ENCODE results near the gene SLC9A6. TPM values are rescaled to one million over a fixed set of nuclear protein-coding genes. Genes with fewer than 3 reads are reported as not detected.

The SLC9A6 gene
- total and polyA plus RNA-seq, 2 of the 13 experiments (the other 11 are each of a cell fraction or from before 2014, with no cell fraction given) = 3.9 to 8.0 TPM

GRCh38 chrX:136048446-136048845 is 63.2 kb downstream of the SLC9A6 start (continued):
- TF ChIP-seq YEATS2 (CRISPR knock-in tag; IDR thresholded peaks at IDR 0.05; ENCODE audit: borderline replicate concordance) (no peak), ZFYVE20 (CRISPR knock-in tag; IDR thresholded peaks at IDR 0.05; ENCODE audit: borderline replicate concordance, low read depth) (no peak), NFE2L1 (CRISPR knock-in tag; IDR thresholded peaks at IDR 0.05; ENCODE audit: borderline replicate concordance) (no peak), MBD4 (IDR thresholded peaks at IDR 0.05; ENCODE audit: borderline replicate concordance, low read length) (no peak)

GRCh38 chrX:136049608-136050007 is 64.4 kb downstream of the SLC9A6 start:
- no peak overlapping the region for H3K4me2 ChIP-seq (ENCODE audit: low read depth, low read length)
- intact Hi-C loops (cut with micrococcal nuclease; ENCODE audit: unreplicated experiment) = no loop called here
- ChIA-PET CTCF (ENCODE audit: low intra/inter-chr PET ratio, low total read pairs) (no interaction called here), POLR2A (no interaction called here)
- no peaks in the 10 kb centered on the region for H3K4me1 ChIP-seq (ENCODE audit: insufficient read depth, low read length)
- H3K27me3 ChIP-seq (ENCODE audit: control insufficient read depth in 1 of 2, insufficient read depth in 2 of 2, low read length in 2 of 2) = no peaks in the 10 kb centered on the region
- WGBS (ENCODE audit: low lambda C conversion rate) = 14% methylated on average over 1 of the region's 3 CpGs
- H3K9me3 ChIP-seq (ENCODE audit: low read length) = no peaks in the 10 kb centered on the region
- no peak overlapping the region for H3K9ac ChIP-seq (ENCODE audit: insufficient read depth, low read depth, low read length)
- no peak overlapping the region for H2AFZ ChIP-seq (ENCODE audit: low read length)
- FAIRE-seq (no peak), DNase-seq (ENCODE audit: low spot score) (no peak), ATAC-seq (peak; percentile 42; the same call in 1 of the 3 replicates)
- no TSS peak for BruUV-seq (replicated peaks)
- in situ Hi-C loops (cut with HindIII; ENCODE audit: extremely low pct_ligation_motif_present, low pct_unique_long_range_greater_than_20kb) = no loop called here
- H3K27ac ChIP-seq (ENCODE audit: extremely low read length, insufficient read depth, low read length) = no peak overlapping the region
- H3K79me2 ChIP-seq (ENCODE audit: insufficient read depth, low read length) = no peaks in the 10 kb centered on the region
- TF ChIP-seq HNRNPK (IDR thresholded peaks at IDR 0.05; ENCODE audit: low read depth, low read length, poor library complexity, severe bottlenecking) (no peak), FOXC1 (CRISPR knock-in tag; IDR thresholded peaks at IDR 0.05; ENCODE audit: borderline replicate concordance) (no peak), ZNF12 (CRISPR knock-in tag; IDR thresholded peaks at IDR 0.05) (no peak), ZNF383 (CRISPR knock-in tag; IDR thresholded peaks at IDR 0.05; ENCODE audit: borderline replicate concordance) (no peak), SIX1 (CRISPR knock-in tag; IDR thresholded peaks at IDR 0.05; ENCODE audit: borderline replicate concordance) (no peak), ZNF792 (CRISPR knock-in tag; IDR thresholded peaks at IDR 0.05) (no peak), ELF3 (CRISPR knock-in tag; IDR thresholded peaks at IDR 0.05) (no peak), TCF7L2 (IDR thresholded peaks at IDR 0.05; ENCODE audit: low read depth, low read length) (no peak), ISL2 (CRISPR knock-in tag; IDR thresholded peaks at IDR 0.05) (no peak), ZNF432 (CRISPR knock-in tag; IDR thresholded peaks at IDR 0.05; ENCODE audit: borderline replicate concordance) (no peak), MED1 (CRISPR knock-in tag; IDR thresholded peaks at IDR 0.05) (no peak), HIC2 (CRISPR knock-in tag; IDR thresholded peaks at IDR 0.05; ENCODE audit: low read depth) (no peak), GLI4 (CRISPR knock-in tag; IDR thresholded peaks at IDR 0.05; ENCODE audit: borderline replicate concordance) (no peak), SMYD3 (CRISPR knock-in tag; IDR thresholded peaks at IDR 0.05) (no peak), ARID3A (IDR thresholded peaks at IDR 0.05; ENCODE audit: low read depth, low read length) (no peak), IKZF1 (IDR thresholded peaks at IDR 0.05) (no peak), ZNF691 (CRISPR knock-in tag; IDR thresholded peaks at IDR 0.05; ENCODE audit: borderline replicate concordance, low read depth) (no peak)
- no peaks in the 10 kb centered on the region for H3K36me3 ChIP-seq (replicated peaks in 1 of 2; ENCODE audit: control insufficient read depth in 1 of 2, insufficient read depth in 2 of 2, low read length in 2 of 2)
- no peaks in the 10 kb centered on the region for H4K20me1 ChIP-seq (ENCODE audit: insufficient read depth, low read length)
- H3K4me3 ChIP-seq (replicated peaks in 1 of 3; ENCODE audit: insufficient read depth in 1 of 3, low read depth in 2 of 3, low read length in 3 of 3) = no peak overlapping the region
